ENCODE measurements around the gene REV3L. TPM values are rescaled to one million over a fixed set of nuclear protein-coding genes. Genes with fewer than 3 reads are reported as not detected.

The REV3L gene
- total RNA-seq, 1 donor from 2014 or later: 23.0 TPM

DNA sequence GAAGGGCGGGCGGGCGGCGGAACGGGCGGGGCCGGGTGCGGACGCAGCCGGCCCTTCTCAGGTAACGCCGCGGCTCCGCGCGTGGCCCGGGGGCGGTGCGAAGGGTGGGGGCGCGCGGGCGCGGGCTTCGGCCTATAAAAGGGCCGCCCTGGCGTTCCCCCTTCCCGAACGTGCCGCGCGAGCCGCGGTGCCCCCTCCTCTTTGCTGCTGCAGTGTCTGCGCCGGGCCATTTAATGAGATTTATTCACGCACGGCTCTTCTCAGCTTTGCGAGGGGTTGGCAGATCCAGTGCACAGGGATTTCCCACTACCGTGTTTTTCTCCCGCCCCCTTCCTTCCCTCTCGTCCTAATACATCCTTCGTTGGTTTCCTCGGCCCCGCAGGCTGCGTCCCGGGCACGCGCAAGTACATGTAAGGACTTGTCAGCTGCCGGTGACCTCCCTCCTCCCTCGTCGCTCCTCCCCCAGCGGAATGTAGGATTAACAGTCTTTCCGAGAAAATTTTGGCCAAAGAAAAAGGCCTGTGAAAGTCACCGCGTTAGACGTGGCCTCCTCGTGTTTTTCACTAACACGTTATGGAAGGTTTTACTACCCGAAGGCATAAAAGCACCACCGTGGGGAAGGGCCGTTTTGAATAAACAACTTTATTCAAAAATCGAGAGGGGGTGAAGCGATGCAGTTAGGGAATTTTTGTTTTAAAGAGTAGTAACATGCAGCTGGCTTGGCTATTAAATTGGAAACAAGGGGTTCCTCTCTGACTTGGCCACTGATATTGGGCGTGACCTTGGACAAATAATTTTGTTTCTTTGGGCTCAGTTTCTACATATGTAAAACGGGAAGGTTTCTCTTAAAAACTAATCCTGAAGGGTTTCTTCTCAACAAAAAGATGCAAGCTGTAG, 966 bp upstream of the REV3L start:
- Mint-ChIP-seq H3K36me3 (ENCODE audit: low read depth, unreplicated experiment) (peaks cover 3% of the 10 kb centered on the region), H3K27me3 (ENCODE audit: low read depth, unreplicated experiment) (no peaks in the 10 kb centered on the region), H3K9me3 (ENCODE audit: unreplicated experiment) (no peaks in the 10 kb centered on the region), H3K4me1 (ENCODE audit: low read depth, unreplicated experiment) (peaks cover 22% of the 10 kb centered on the region), H3K27ac (ENCODE audit: unreplicated experiment) (peak overlapping the region; percentile 99), H3K4me3 (ENCODE audit: unreplicated experiment) (peak overlapping the region; percentile 93)
- peak overlapping the region; percentile 19 for H2AFZ ChIP-seq (ENCODE audit: low read depth, low read length)
- peak overlapping the region; percentile 97 for H3K27ac ChIP-seq (ENCODE audit: low read depth, low read length)
- DNase-seq (ENCODE audit: low read depth): peak; percentile 98
- no peaks in the 10 kb centered on the region for H3K36me3 ChIP-seq (ENCODE audit: insufficient read depth, low read length)
- peak; percentile 43 for FAIRE-seq
- H3K9me3 ChIP-seq (ENCODE audit: insufficient read depth, low read depth, low read length): no peaks in the 10 kb centered on the region
- peak overlapping the region; percentile 87 for H3K9ac ChIP-seq (ENCODE audit: low read length)
- TF ChIP-seq, protein P1, sequence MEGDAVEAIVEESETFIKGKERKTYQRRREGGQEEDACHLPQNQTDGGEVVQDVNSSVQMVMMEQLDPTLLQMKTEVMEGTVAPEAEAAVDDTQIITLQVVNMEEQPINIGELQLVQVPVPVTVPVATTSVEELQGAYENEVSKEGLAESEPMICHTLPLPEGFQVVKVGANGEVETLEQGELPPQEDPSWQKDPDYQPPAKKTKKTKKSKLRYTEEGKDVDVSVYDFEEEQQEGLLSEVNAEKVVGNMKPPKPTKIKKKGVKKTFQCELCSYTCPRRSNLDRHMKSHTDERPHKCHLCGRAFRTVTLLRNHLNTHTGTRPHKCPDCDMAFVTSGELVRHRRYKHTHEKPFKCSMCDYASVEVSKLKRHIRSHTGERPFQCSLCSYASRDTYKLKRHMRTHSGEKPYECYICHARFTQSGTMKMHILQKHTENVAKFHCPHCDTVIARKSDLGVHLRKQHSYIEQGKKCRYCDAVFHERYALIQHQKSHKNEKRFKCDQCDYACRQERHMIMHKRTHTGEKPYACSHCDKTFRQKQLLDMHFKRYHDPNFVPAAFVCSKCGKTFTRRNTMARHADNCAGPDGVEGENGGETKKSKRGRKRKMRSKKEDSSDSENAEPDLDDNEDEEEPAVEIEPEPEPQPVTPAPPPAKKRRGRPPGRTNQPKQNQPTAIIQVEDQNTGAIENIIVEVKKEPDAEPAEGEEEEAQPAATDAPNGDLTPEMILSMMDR (IDR thresholded peaks at IDR 0.05; ENCODE audit: insufficient read depth, low read depth, low read length): no peak
- TF ChIP-seq EZH2 (IDR thresholded peaks at IDR 0.05; ENCODE audit: insufficient read depth, low read length): no peak
- H3K27me3 ChIP-seq (ENCODE audit: insufficient read depth, low read length): no peaks in the 10 kb centered on the region
- peak overlapping the region; percentile 84 for H3K4me3 ChIP-seq (ENCODE audit: insufficient read depth, low read depth, low read length)
- peaks cover 17% of the 10 kb centered on the region for H4K20me1 ChIP-seq (ENCODE audit: insufficient read depth, low read length)
- H3K79me2 ChIP-seq (ENCODE audit: insufficient read depth, low read length): peaks cover 80% of the 10 kb centered on the region
- peak overlapping the region; percentile 90 for H3K4me2 ChIP-seq (ENCODE audit: low read length)
- peaks cover 22% of the 10 kb centered on the region for H3K4me1 ChIP-seq (ENCODE audit: insufficient read depth, low read length)

DNA sequence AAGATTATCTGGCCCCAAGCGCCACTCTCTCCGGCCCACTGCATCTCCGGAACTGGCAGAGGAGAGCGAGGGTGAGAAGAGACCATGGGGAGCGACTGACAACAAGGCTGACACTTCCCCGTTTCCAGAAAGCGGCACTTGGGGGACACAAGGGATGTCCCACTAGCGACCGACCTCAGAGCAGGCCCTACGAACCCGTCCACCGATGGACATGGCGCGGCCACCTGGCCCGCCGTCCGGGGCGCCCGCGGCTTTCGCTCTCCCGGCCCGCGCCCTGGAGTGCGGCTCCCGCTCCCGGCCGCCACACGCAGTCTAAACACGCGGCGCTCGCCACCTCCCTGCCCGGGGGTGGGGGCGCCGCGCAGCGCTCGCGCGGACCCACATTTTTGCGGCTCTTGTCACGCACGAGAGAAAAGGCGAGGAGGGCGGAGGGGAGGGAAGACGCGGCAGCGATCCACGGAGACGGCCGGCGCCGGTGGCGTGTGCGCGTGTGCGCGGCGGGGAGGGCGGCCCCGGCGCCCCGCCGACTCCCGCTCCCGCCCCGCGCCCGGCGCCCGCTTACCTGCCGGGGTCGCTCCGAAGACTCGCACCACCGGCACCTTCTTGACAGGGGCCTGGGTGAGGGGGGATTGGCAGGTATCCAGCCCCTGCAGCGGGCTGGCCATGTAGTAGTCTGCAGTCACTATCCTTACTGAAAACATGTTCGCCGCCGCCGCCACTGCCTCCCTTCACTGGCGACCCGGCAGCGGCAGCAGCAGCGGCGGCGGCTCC, 645 bp downstream of the REV3L start:
- no peaks in the 10 kb centered on the region for H3K36me3 ChIP-seq (ENCODE audit: insufficient read depth, low read length)
- H3K9me3 ChIP-seq (ENCODE audit: insufficient read depth, low read depth, low read length): no peaks in the 10 kb centered on the region
- H3K27ac ChIP-seq (ENCODE audit: low read depth, low read length): peak overlapping the region; percentile 97
- H4K20me1 ChIP-seq (ENCODE audit: insufficient read depth, low read length): peaks cover 25% of the 10 kb centered on the region
- H3K4me3 ChIP-seq (ENCODE audit: insufficient read depth, low read depth, low read length): peak overlapping the region; percentile 84
- H3K9ac ChIP-seq (ENCODE audit: low read length): peak overlapping the region; percentile 87
- no peak for DNase-seq (ENCODE audit: low read depth)
- Mint-ChIP-seq H3K27me3 (ENCODE audit: low read depth, unreplicated experiment) (no peaks in the 10 kb centered on the region), H3K36me3 (ENCODE audit: low read depth, unreplicated experiment) (peaks cover 3% of the 10 kb centered on the region), H3K4me3 (ENCODE audit: unreplicated experiment) (peak overlapping the region; percentile 99), H3K9me3 (ENCODE audit: unreplicated experiment) (no peaks in the 10 kb centered on the region), H3K27ac (ENCODE audit: unreplicated experiment) (peak overlapping the region; percentile 94), H3K4me1 (ENCODE audit: low read depth, unreplicated experiment) (peaks cover 27% of the 10 kb centered on the region)
- TF ChIP-seq, protein P1 (IDR thresholded peaks at IDR 0.05; ENCODE audit: insufficient read depth, low read depth, low read length): no peak
- TF ChIP-seq EZH2 (IDR thresholded peaks at IDR 0.05; ENCODE audit: insufficient read depth, low read length): no peak
- peaks cover 36% of the 10 kb centered on the region for H3K4me1 ChIP-seq (ENCODE audit: insufficient read depth, low read length)
- no peaks in the 10 kb centered on the region for H3K27me3 ChIP-seq (ENCODE audit: insufficient read depth, low read length)
- peaks cover 82% of the 10 kb centered on the region for H3K79me2 ChIP-seq (ENCODE audit: insufficient read depth, low read length)
- no peak for FAIRE-seq
- H3K4me2 ChIP-seq (ENCODE audit: low read length): peak overlapping the region; percentile 90
- H2AFZ ChIP-seq (ENCODE audit: low read depth, low read length): peak overlapping the region; percentile 79
